PFSK-1 (cell line): Measurements from ENCODE around the gene SAFB.

Experiments
- FOXP2 ChIP-seq: optimal IDR thresholded peaks from 2 replicates; pipeline ENCODE3; 2011; ENCODE audit warnings: borderline replicate concordance, control low read depth, inconsistent platforms; ENCODE audit not compliant: insufficient read depth; ENCODE audit errors: extremely low read length, extremely low read depth
- POLR2AphosphoS5 ChIP-seq: IDR thresholded peaks from 2 replicates; pipeline ENCODE4 v1.6.1; 2012; ENCODE audit warnings: low read depth, mild to moderate bottlenecking, control low read depth, low read length, moderate library complexity
- SIN3A ChIP-seq: IDR thresholded peaks from 2 replicates; pipeline ENCODE4 v1.6.1; 2012; ENCODE audit warnings: mild to moderate bottlenecking, low read length, moderate library complexity, borderline replicate concordance; ENCODE audit not compliant: insufficient read depth
- TAF1 ChIP-seq: IDR thresholded peaks from 2 replicates; pipeline ENCODE4 v1.6.1; 2012; ENCODE audit warnings: low read length, control low read depth, borderline replicate concordance; ENCODE audit not compliant: insufficient read depth
- TF ChIP-seq, protein P1 (sequence below), 2 experiments: IDR thresholded peaks; 2 replicates each; pipeline versions ENCODE4 v1.6.1 to v1.8.0; 2011 to 2012; ENCODE audit warnings: low read depth in 2 of 2, low read length in 2 of 2, control low read depth in 1 of 2, inconsistent platforms in 1 of 2, mild to moderate bottlenecking in 1 of 2, moderate library complexity in 1 of 2; ENCODE audit not compliant: insufficient read depth in 1 of 2

The SAFB gene

DNA sequence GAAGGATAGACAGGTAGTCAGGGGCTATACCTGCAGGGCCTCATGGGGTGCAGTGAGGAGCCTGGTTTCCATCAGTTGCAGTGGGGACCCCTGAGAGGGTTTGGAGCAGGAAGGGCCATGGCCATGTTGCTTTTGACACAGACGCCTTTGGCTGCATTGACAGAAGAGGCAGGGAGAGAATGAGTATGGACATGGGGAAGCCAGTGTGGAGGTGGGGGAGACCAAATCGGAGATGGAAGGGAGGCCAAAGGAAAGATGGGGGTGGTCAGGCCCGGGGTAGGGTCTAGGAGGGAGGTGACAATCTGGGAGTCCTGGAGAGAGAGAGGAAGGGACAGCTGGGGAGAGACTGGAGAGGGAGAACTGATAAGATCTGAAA, 59.2 kb downstream of the SAFB start:
- TF ChIP-seq TAF1 (no peak), POLR2AphosphoS5 (no peak), SIN3A (no peak), FOXP2 (no peak)
- TF ChIP-seq, protein P1, sequence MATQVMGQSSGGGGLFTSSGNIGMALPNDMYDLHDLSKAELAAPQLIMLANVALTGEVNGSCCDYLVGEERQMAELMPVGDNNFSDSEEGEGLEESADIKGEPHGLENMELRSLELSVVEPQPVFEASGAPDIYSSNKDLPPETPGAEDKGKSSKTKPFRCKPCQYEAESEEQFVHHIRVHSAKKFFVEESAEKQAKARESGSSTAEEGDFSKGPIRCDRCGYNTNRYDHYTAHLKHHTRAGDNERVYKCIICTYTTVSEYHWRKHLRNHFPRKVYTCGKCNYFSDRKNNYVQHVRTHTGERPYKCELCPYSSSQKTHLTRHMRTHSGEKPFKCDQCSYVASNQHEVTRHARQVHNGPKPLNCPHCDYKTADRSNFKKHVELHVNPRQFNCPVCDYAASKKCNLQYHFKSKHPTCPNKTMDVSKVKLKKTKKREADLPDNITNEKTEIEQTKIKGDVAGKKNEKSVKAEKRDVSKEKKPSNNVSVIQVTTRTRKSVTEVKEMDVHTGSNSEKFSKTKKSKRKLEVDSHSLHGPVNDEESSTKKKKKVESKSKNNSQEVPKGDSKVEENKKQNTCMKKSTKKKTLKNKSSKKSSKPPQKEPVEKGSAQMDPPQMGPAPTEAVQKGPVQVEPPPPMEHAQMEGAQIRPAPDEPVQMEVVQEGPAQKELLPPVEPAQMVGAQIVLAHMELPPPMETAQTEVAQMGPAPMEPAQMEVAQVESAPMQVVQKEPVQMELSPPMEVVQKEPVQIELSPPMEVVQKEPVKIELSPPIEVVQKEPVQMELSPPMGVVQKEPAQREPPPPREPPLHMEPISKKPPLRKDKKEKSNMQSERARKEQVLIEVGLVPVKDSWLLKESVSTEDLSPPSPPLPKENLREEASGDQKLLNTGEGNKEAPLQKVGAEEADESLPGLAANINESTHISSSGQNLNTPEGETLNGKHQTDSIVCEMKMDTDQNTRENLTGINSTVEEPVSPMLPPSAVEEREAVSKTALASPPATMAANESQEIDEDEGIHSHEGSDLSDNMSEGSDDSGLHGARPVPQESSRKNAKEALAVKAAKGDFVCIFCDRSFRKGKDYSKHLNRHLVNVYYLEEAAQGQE (IDR thresholded peaks at IDR 0.05; ENCODE audit: insufficient read depth in 1 of 2, low read depth in 2 of 2, low read length in 2 of 2), result no peak

DNA sequence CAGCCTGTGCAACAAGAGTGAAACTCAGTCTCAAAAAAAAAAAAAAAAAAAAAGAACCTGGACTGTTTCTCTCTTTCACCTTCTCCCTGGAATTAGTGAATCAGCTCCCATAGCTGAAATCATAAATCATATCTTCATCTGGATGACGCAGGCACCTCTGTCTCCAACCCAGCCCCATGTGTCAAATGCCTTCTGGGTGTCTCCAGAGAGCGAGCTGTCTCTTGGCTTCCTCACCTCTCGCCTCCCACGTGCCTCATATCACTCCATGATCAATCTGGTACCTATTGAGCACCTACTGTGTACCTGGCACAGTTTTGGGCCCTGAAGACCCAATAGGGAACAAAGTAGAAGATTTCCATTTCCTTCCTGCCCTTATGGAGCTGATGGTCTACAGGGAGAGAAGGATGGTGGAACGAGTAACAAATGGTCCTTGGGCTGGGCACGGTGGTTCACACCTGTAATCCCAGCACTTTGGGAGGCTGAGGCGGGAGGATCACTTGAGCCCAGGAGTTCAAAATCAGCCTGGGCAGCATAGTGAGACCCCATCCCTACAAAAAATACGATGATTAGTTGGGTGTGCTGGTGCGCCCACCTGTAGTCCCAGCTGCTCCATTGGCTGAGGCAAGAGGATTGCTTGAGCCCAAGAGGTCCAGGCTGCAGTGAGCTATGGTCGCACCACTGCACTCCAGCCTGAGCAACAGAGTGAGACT, 60.4 kb downstream of the SAFB start:
- TF ChIP-seq, protein P1 (IDR thresholded peaks at IDR 0.05; ENCODE audit: insufficient read depth in 1 of 2, low read depth in 2 of 2, low read length in 2 of 2), result no peak
- TF ChIP-seq POLR2AphosphoS5, result no peak
- no peak for TF ChIP-seq TAF1
- no peak for TF ChIP-seq FOXP2
- TF ChIP-seq SIN3A, result no peak

DNA sequence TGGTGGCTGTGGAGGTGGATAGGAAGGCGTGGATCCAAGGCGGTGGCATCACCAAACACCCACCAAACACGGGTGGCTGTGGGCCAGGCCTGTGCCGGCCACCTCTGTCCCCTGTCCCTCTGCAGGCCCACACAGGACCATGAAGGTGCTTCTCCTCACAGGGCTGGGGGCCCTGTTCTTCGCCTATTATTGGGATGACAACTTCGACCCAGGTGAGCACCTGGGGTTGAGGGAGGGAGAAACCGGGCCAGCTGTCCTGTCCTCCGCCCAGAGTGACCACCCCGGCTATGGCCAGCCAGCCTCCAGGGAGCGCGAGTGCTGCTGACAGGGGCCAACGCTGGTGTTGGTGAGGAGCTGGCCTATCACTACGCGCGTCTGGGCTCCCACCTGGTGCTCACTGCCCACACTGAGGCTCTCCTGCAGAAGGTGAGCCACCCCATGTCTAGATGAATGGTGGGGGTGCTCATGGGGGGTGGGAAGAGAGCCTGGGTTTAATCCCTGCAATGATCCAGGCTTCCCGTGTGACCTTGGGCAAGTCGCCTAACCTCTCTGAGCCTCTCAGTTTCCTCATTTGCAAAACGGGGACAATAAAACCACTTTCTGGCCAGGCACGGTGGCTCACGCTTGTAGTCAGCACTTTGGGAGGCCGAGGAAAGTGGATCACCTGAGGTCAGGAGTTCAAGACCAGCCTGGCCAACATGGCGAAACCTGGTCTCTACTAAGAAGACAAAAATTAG, 62.0 kb downstream of the SAFB start:
- no peak for TF ChIP-seq POLR2AphosphoS5
- no peak for TF ChIP-seq TAF1
- TF ChIP-seq, protein P1 (IDR thresholded peaks at IDR 0.05; ENCODE audit: insufficient read depth in 1 of 2, low read depth in 2 of 2, low read length in 2 of 2), result no peak
- no peak for TF ChIP-seq FOXP2
- TF ChIP-seq SIN3A, result no peak

DNA sequence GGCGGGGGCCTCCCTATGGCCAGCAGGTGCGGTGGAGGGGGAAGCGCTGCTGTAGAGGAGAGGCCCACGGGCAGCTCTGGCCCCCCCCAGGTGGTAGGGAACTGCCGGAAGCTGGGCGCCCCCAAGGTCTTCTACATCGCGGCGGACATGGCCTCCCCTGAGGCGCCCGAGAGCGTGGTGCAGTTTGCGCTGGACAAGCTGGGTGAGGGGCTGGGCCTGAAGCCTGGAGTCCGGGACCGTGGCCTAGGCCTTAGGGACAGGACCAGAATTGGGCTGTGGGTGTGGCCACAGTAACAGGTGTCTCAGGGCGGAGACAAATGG, 63.4 kb downstream of the SAFB start:
- TF ChIP-seq FOXP2 (no peak), SIN3A (no peak), POLR2AphosphoS5 (no peak), TAF1 (no peak)
- TF ChIP-seq, protein P1 (IDR thresholded peaks at IDR 0.05; ENCODE audit: insufficient read depth in 1 of 2, low read depth in 2 of 2, low read length in 2 of 2), result no peak
